SK-N-SH treated with all-trans-retinoic acid at 6 μM for 48 hours (cell line): ENCODE measurements around the gene PLCB4.

ENCODE experiments used
- ATAC-seq: fragments of 200-7000 bp; cut with Tn5 transposase; 3 replicates; pipeline ENCODE4 v1.9.1; 2020; ENCODE audit warnings: mild to moderate bottlenecking, moderate library complexity
- ARNTL ChIP-seq: fragments of 450-650 bp; formaldehyde crosslinking; IDR thresholded peaks from 2 replicates; pipeline ENCODE4 v1.5.0; 2020; ENCODE audit warnings: low read depth, mild to moderate bottlenecking, moderate library complexity, borderline replicate concordance
- CREB5 ChIP-seq: fragments of 250-450 bp; sonication (Bioruptor Pico); IDR thresholded peaks from 2 replicates; pipeline ENCODE4 v1.5.1; 2020; ENCODE audit warnings: low read depth, mild to moderate bottlenecking, moderate library complexity
- CSRNP3 ChIP-seq: fragments of 250-450 bp; sonication (Bioruptor Pico); IDR thresholded peaks from 2 replicates; pipeline ENCODE4 v1.5.1; 2021; ENCODE audit warnings: mild to moderate bottlenecking, moderate library complexity
- ESRRG ChIP-seq: fragments of 250-450 bp; sonication (Bioruptor Pico); IDR thresholded peaks from 2 replicates; pipeline ENCODE4 v1.6.1; 2021; ENCODE audit warnings: mild to moderate bottlenecking
- GLIS3 ChIP-seq: fragments of 250-450 bp; sonication (Bioruptor Pico); IDR thresholded peaks from 2 replicates; pipeline ENCODE4 v1.5.0; 2020; ENCODE audit warnings: mild to moderate bottlenecking, moderate library complexity
- ISL1 ChIP-seq: fragments of 250-450 bp; sonication (Bioruptor Pico); IDR thresholded peaks from 2 replicates; pipeline ENCODE4 v2.1.2; 2022; ENCODE audit warnings: mild to moderate bottlenecking, moderate library complexity
- OSR1 ChIP-seq: fragments of 250-450 bp; sonication (Bioruptor Pico); IDR thresholded peaks from 2 replicates; pipeline ENCODE4 v1.8.0; 2022; ENCODE audit warnings: moderate library complexity, mild to moderate bottlenecking, inconsistent platforms
- PATZ1 ChIP-seq: fragments of 250-450 bp; sonication (Bioruptor Pico); IDR thresholded peaks from 2 replicates; pipeline ENCODE4 v1.8.0; 2020; ENCODE audit warnings: mild to moderate bottlenecking, moderate library complexity, borderline replicate concordance
- POU6F1 ChIP-seq: fragments of 250-450 bp; sonication (Bioruptor Pico); IDR thresholded peaks from 2 replicates; pipeline ENCODE4 v1.8.0; 2021; ENCODE audit warnings: low read depth, mild to moderate bottlenecking, moderate library complexity, borderline replicate concordance
- PPARA ChIP-seq: fragments of 250-450 bp; sonication (Bioruptor Pico); IDR thresholded peaks from 2 replicates; pipeline ENCODE4 v1.5.0; 2020; ENCODE audit warnings: mild to moderate bottlenecking, borderline replicate concordance
- RARB ChIP-seq: fragments of 250-450 bp; sonication (Bioruptor Pico); IDR thresholded peaks from 2 replicates; pipeline ENCODE4 v1.8.0; 2021; ENCODE audit warnings: mild to moderate bottlenecking, moderate library complexity
- SNAI2 ChIP-seq: fragments of 250-450 bp; sonication (Bioruptor Pico); IDR thresholded peaks from 2 replicates; pipeline ENCODE4 v1.5.0; 2020; ENCODE audit warnings: mild to moderate bottlenecking, moderate library complexity
- TCF4 ChIP-seq: fragments of 250-450 bp; sonication (Bioruptor Pico); IDR thresholded peaks from 2 replicates; pipeline ENCODE4 v1.8.0; 2021; ENCODE audit warnings: mild to moderate bottlenecking, moderate library complexity, borderline replicate concordance
- TOX ChIP-seq: fragments of 250-450 bp; sonication (Bioruptor Pico); IDR thresholded peaks from 2 replicates; pipeline ENCODE4 v1.8.0; 2021; ENCODE audit warnings: mild to moderate bottlenecking, moderate library complexity, borderline replicate concordance
- TSHZ2 ChIP-seq: fragments of 250-450 bp; sonication (Bioruptor Pico); IDR thresholded peaks from 2 replicates; pipeline ENCODE4 v1.5.0; 2020; ENCODE audit warnings: mild to moderate bottlenecking, moderate library complexity
- ZC3H10 ChIP-seq: fragments of 250-450 bp; sonication (Bioruptor Pico); IDR thresholded peaks from 2 replicates; pipeline ENCODE4 v1.5.1; 2021; ENCODE audit warnings: mild to moderate bottlenecking, moderate library complexity
- ZFP3 ChIP-seq: fragments of 250-450 bp; sonication (Bioruptor Pico); IDR thresholded peaks from 2 replicates; pipeline ENCODE4 v1.5.0; 2020; ENCODE audit warnings: mild to moderate bottlenecking, moderate library complexity
- ZFP30 ChIP-seq: fragments of 450-650 bp; formaldehyde crosslinking; IDR thresholded peaks from 2 replicates; pipeline ENCODE4 v1.5.0; 2022; ENCODE audit warnings: mild to moderate bottlenecking, moderate library complexity
- ZNF565 ChIP-seq: fragments of 450-650 bp; formaldehyde crosslinking; conservative IDR thresholded peaks from 2 replicates; pipeline ENCODE4 v1.5.0; 2020; ENCODE audit warnings: low read depth, mild to moderate bottlenecking, moderate library complexity
- ZNF70 ChIP-seq: fragments of 450-650 bp; formaldehyde crosslinking; IDR thresholded peaks from 2 replicates; pipeline ENCODE4 v1.5.0; 2020; ENCODE audit warnings: mild to moderate bottlenecking, moderate library complexity
- ZNF8 ChIP-seq: fragments of 450-650 bp; formaldehyde crosslinking; IDR thresholded peaks from 2 replicates; pipeline ENCODE4 v1.5.0; 2020; ENCODE audit warnings: mild to moderate bottlenecking, moderate library complexity

Gene PLCB4

GRCh38 chr20:9440892-9441291 lies 372.0 kb downstream of the PLCB4 start:
- no peak for ATAC-seq
- TF ChIP-seq ZNF70 (CRISPR knock-in tag) (no peak), POU6F1 (no peak), TCF4 (no peak), PPARA (CRISPR knock-in tag) (no peak), SNAI2 (CRISPR knock-in tag) (no peak), ZFP30 (no peak), CSRNP3 (CRISPR knock-in tag) (no peak), RARB (CRISPR knock-in tag) (no peak), GLIS3 (CRISPR knock-in tag) (no peak), ZC3H10 (CRISPR knock-in tag) (no peak)

- TF ChIP-seq TOX (CRISPR knock-in tag) (no peak), CREB5 (no peak), ESRRG (CRISPR knock-in tag) (no peak), CSRNP3 (CRISPR knock-in tag) (no peak), ZC3H10 (CRISPR knock-in tag) (no peak), TSHZ2 (CRISPR knock-in tag) (no peak), POU6F1 (no peak), GLIS3 (CRISPR knock-in tag) (no peak), ISL1 (no peak), SNAI2 (CRISPR knock-in tag) (no peak), ZNF565 (CRISPR knock-in tag) (no peak), ARNTL (no peak), ZFP3 (CRISPR knock-in tag) (no peak), RARB (CRISPR knock-in tag) (no peak), OSR1 (CRISPR knock-in tag) (no peak), ZNF8 (CRISPR knock-in tag) (no peak), PATZ1 (no peak)
- ATAC-seq, result no peak
Observed at GRCh38 chr20:9441948-9442347, 373.1 kb downstream of the PLCB4 start.
